ENCODE results near the gene TEX12. TPM values are rescaled to one million over a fixed set of nuclear protein-coding genes. Genes with fewer than 3 reads are reported as not detected.

The TEX12 gene
- total RNA-seq, 2 donors from 2014 or later, result 4.0 TPM; not detected in 1

DNA sequence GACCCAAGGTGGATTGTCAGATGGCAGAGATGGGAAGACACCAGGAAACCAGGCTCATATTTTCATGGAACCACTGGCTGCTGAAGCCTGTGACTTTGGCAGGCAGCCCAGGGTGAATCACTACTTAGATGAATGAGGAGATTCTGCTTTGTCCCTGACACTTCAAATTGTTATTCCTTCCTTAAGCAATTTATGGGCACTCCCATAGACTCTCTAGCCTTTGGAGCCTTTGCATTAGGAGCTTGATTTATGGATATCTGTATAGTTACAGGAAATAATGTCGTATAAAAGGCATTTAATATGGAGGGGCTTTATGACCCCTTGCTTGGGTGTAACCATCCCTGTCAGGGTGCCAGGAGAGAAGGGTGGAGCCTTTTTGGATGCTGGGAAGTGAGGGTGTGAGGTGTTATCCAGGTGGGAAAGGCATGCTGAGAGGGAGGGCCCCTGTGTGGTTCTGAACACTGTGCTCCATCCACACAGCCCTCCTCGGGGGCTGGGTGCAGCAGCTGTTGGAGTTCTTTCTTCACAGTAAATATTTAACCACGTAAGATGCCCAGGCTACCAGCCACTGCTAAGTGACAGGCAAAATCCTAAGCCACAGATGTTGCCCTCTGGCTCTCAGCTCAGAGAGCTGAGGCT lies 38.6 kb upstream of the TEX12 start:
- H3K4me1 ChIP-seq (replicated peaks), result no peaks in the 10 kb centered on the region
- TF ChIP-seq POLR2AphosphoS5 (IDR thresholded peaks at IDR 0.05), result no peak
- TF ChIP-seq, protein P1, sequence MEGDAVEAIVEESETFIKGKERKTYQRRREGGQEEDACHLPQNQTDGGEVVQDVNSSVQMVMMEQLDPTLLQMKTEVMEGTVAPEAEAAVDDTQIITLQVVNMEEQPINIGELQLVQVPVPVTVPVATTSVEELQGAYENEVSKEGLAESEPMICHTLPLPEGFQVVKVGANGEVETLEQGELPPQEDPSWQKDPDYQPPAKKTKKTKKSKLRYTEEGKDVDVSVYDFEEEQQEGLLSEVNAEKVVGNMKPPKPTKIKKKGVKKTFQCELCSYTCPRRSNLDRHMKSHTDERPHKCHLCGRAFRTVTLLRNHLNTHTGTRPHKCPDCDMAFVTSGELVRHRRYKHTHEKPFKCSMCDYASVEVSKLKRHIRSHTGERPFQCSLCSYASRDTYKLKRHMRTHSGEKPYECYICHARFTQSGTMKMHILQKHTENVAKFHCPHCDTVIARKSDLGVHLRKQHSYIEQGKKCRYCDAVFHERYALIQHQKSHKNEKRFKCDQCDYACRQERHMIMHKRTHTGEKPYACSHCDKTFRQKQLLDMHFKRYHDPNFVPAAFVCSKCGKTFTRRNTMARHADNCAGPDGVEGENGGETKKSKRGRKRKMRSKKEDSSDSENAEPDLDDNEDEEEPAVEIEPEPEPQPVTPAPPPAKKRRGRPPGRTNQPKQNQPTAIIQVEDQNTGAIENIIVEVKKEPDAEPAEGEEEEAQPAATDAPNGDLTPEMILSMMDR (IDR thresholded peaks at IDR 0.05), result no peak
- TF ChIP-seq POLR2A (IDR thresholded peaks at IDR 0.05), result no peak
- H3K4me3 ChIP-seq, result no peak overlapping the region
- no peaks in the 10 kb centered on the region for H3K27me3 ChIP-seq (replicated peaks; ENCODE audit: insufficient read depth)
- peak; percentile 50 for DNase-seq (ENCODE audit: low spot score)
- intact Hi-C loops (cut with DNase I), result no loop called here
- H3K27ac ChIP-seq, result no peak overlapping the region
- H3K9me3 ChIP-seq, result no peaks in the 10 kb centered on the region
- no peaks in the 10 kb centered on the region for H3K36me3 ChIP-seq
- WGBS, result 41% methylated on average over 3 of the region's 3 CpGs

DNA sequence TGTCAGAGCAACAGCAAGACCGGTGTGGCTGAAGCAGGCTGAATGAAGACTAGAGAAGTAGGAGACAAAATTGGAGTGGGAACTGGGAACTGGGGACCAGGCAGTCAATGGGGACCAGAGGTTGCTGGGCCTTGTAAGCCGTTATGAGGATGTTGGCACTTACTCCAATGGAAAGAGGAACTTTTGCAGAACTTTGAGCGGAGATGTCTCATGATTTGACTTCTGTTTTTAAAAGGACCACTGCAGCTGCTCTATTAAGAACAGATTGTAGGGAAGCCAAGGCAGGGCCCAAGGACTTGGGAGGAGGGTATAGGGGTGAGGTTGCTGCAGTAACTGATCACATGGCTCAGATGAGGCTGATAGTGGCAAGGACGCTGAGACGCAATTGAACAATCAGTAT lies 37.5 kb upstream of the TEX12 start:
- DNase-seq (ENCODE audit: low spot score), result no peak
- no peak overlapping the region for H3K27ac ChIP-seq

DNA sequence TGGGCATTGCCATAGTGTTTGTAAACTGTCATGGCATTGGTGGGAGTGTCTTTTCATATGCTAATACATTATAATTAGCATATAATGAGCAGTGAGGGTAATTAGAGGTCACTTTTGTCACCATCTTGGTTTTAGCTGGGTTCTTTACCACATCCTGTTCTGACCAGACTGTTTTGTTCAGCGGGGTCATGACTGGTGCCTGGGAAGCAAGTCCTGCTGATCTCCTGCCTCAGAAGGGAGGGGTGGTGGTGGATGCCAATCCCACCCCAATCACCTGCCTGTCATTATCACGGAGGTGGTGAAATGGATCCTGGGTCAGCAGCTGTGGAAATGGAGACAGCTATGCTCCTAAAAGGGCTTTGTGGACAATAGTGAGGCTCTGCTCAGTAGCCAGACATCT lies 34.4 kb upstream of the TEX12 start:
- intact Hi-C loops (cut with DNase I), result no loop called here
- DNase-seq (ENCODE audit: low spot score), result no peak
- H3K27me3 ChIP-seq (replicated peaks; ENCODE audit: insufficient read depth), result no peaks in the 10 kb centered on the region
- H3K4me3 ChIP-seq, result no peak overlapping the region
- H3K9me3 ChIP-seq, result no peaks in the 10 kb centered on the region
- no peaks in the 10 kb centered on the region for H3K36me3 ChIP-seq
- H3K27ac ChIP-seq, result no peak overlapping the region
- H3K4me1 ChIP-seq (replicated peaks), result no peaks in the 10 kb centered on the region
- 54% methylated on average over 2 of the region's 2 CpGs for WGBS
- TF ChIP-seq POLR2AphosphoS5 (IDR thresholded peaks at IDR 0.05) (no peak), POLR2A (IDR thresholded peaks at IDR 0.05) (no peak)
- TF ChIP-seq, protein P1 (IDR thresholded peaks at IDR 0.05), result no peak

More for the DNA sequence above, 37.5 kb upstream of the TEX12 start:
- no peaks in the 10 kb centered on the region for H3K4me1 ChIP-seq (replicated peaks)
- intact Hi-C loops (cut with DNase I), result no loop called here
- H3K9me3 ChIP-seq, result no peaks in the 10 kb centered on the region
- no peaks in the 10 kb centered on the region for H3K27me3 ChIP-seq (replicated peaks; ENCODE audit: insufficient read depth)
- no peak overlapping the region for H3K4me3 ChIP-seq
- 86% methylated on average over 5 of the region's 5 CpGs for WGBS
- no peak for TF ChIP-seq POLR2AphosphoS5 (IDR thresholded peaks at IDR 0.05)
- H3K36me3 ChIP-seq, result no peaks in the 10 kb centered on the region

DNA sequence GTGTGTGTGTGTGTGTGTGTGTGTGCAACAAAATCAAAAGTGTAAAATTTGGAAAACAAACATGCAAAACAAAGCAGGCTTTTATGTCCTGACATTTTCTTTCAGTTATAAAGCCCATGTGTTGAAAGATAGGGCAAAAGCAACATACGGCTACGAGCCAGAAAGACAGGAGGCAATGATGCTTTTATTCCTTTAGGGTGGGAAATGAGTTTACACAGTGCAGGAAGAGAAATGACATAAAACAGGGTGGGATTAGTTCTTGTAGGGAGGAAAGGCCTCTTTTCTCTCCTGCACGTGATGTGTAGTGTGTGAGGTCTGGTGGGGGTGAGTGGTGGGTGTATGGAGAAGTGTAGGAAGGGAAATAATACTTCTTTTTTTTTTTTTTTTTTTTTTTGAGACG lies 32.7 kb upstream of the TEX12 start:
- no peaks in the 10 kb centered on the region for H3K4me1 ChIP-seq (replicated peaks)
- no peak for TF ChIP-seq POLR2AphosphoS5 (IDR thresholded peaks at IDR 0.05)
- TF ChIP-seq POLR2A (IDR thresholded peaks at IDR 0.05), result no peak
- TF ChIP-seq, protein P1 (IDR thresholded peaks at IDR 0.05), result no peak
- no peaks in the 10 kb centered on the region for H3K9me3 ChIP-seq
- H3K27ac ChIP-seq, result no peak overlapping the region
- H3K27me3 ChIP-seq (replicated peaks; ENCODE audit: insufficient read depth), result no peaks in the 10 kb centered on the region
- no peaks in the 10 kb centered on the region for H3K36me3 ChIP-seq
- H3K4me3 ChIP-seq, result no peak overlapping the region
- DNase-seq (ENCODE audit: low spot score), result no peak
- intact Hi-C loops (cut with DNase I), result no loop called here
- WGBS, result 91% methylated on average over 4 of the region's 4 CpGs

DNA sequence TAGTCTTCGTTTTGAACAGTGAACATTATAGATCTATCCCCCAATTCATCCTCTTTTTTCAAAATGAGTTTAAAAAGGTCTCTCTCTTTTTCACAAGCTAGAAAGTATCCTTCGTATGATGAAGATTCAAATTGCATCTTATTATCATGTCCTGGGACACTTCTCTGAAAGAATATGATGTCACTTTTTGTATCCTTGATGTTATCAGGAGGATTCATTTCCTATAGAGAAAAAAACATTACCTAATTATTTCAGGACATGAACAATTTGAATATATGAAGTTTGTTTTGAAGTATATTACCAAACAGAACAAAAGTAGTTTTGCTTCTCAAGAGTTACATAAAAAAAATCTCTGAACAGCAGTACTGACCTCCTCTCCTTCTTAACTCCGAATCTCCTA lies 23.6 kb upstream of the TEX12 start:
- intact Hi-C loops (cut with DNase I), result no loop called here
- Histone ChIP-seq H3K4me3 (no peak overlapping the region), H3K36me3 (no peaks in the 10 kb centered on the region), H3K27ac (no peak overlapping the region), H3K27me3 (replicated peaks; ENCODE audit: insufficient read depth) (no peaks in the 10 kb centered on the region), H3K9me3 (no peaks in the 10 kb centered on the region), H3K4me1 (replicated peaks) (no peaks in the 10 kb centered on the region)
- TF ChIP-seq, protein P1 (IDR thresholded peaks at IDR 0.05), result no peak
- TF ChIP-seq POLR2AphosphoS5 (IDR thresholded peaks at IDR 0.05) (no peak), POLR2A (IDR thresholded peaks at IDR 0.05) (no peak)
- no peak for DNase-seq (ENCODE audit: low spot score)
- WGBS, result 94% methylated on average over 3 of the region's 3 CpGs

Data from prostate gland (tissue), 2 donors.